ENCODE data around the gene CBY3. TPM values are rescaled to one million over a fixed set of nuclear protein-coding genes. Genes with fewer than 3 reads are reported as not detected.

CBY3 gene
- total and polyA plus RNA-seq, 2 of the 8 experiments (the other 6 are each of a cell fraction or from before 2014, with no cell fraction given), result 0.39 TPM

- no peak overlapping the region for H2AFZ ChIP-seq (ENCODE audit: low read length)
- no peak for DNase-seq (ENCODE audit: low read depth in 1 of 2, low spot score in 2 of 2)
- no peak overlapping the region for H3K4ac ChIP-seq (replicated peaks; ENCODE audit: insufficient read length, low read depth, low read length)
- no peak overlapping the region for H3K18ac ChIP-seq (ENCODE audit: extremely low read depth, low read length)
- ChIA-PET CTCF (ENCODE audit: partially characterized antibody) (interaction anchor here (1.1 to 2.9 kb wide), 3 partner anchors 14 to 67 kb away, joined by 4 to 13 read pairs (median 4); no protein-coding TSS in a partner anchor), POLR2A (ENCODE audit: partially characterized antibody) (interaction anchor here (1.4 to 5.7 kb wide), 3 partner anchors 17 to 73 kb away, joined by 7 to 50 read pairs (median 33); partner anchors contain the start of genes CBY3 and HNRNPH1)
- H2BK20ac ChIP-seq (ENCODE audit: low read length), result no peak overlapping the region
- H3K36me3 ChIP-seq (ENCODE audit: control insufficient read depth in 2 of 4, insufficient read depth in 4 of 4, low read length in 3 of 4), result peaks cover 0 to 3% (median 0%) of the 10 kb centered on the region in 4 experiments; a peak in 2 of 8 replicates
- H3K27ac ChIP-seq (ENCODE audit: low read depth, low read length), result no peak overlapping the region
- H2BK5ac ChIP-seq (ENCODE audit: low read depth, low read length), result no peak overlapping the region
- H2AK5ac ChIP-seq (ENCODE audit: low read depth, low read length), result no peak overlapping the region
- peaks cover 18 to 26% of the 10 kb centered on the region in 2 experiments for H3K79me2 ChIP-seq (ENCODE audit: control insufficient read depth in 1 of 2, insufficient read depth in 2 of 2, low read length in 2 of 2)
- no peak overlapping the region for H2BK15ac ChIP-seq (ENCODE audit: low read length)
- H3K79me1 ChIP-seq (ENCODE audit: low read depth, low read length), result no peaks in the 10 kb centered on the region
- H3K4me1 ChIP-seq (replicated peaks in 1 of 4; ENCODE audit: control insufficient read depth in 3 of 4, insufficient read depth in 4 of 4, low read length in 3 of 4), result peaks cover 0 to 9% (median 2%) of the 10 kb centered on the region in 4 experiments; a peak in 3 of 7 replicates
- H3K23ac ChIP-seq (ENCODE audit: insufficient read length), result no peak overlapping the region
- no peak overlapping the region for H3K4me2 ChIP-seq (ENCODE audit: insufficient read depth in 1 of 2, low read depth in 2 of 2, low read length in 2 of 2)
- H4K91ac ChIP-seq (replicated peaks; ENCODE audit: insufficient read length, low read length), result no peak overlapping the region
- H3K9me3 ChIP-seq (ENCODE audit: insufficient read depth in 2 of 2, low read depth in 1 of 2, low read length in 1 of 2), result no peaks in the 10 kb centered on the region
- no peak overlapping the region for H4K5ac ChIP-seq (ENCODE audit: insufficient read length, low read depth, low read length)
- peaks cover 5 to 10% of the 10 kb centered on the region in 2 experiments for H4K20me1 ChIP-seq (replicated peaks in 1 of 2; ENCODE audit: control insufficient read depth in 1 of 2, insufficient read depth in 2 of 2, low read length in 2 of 2)
- FAIRE-seq, result no peak
- H3K14ac ChIP-seq (ENCODE audit: insufficient read length), result no peak overlapping the region
- TF ChIP-seq MAX (IDR thresholded peaks at IDR 0.05) (no peak), RNF2 (IDR thresholded peaks at IDR 0.05; ENCODE audit: borderline replicate concordance, low read depth, low read length, missing control alignments, poor library complexity, severe bottlenecking) (no peak)
- no peak overlapping the region for H3K56ac ChIP-seq (replicated peaks; ENCODE audit: insufficient read length, low read depth, low read length)
- WGBS, 2 experiments (ENCODE audit: extremely low coverage in 1 of 2, insufficient coverage in 1 of 2, insufficient read length in 1 of 2, insufficient replicate concordance in 2 of 2, low coverage in 1 of 2, low lambda C conversion rate in 2 of 2, missing lambda C conversion rate in 1 of 2), result 90% methylated on average over 3 of the region's 3 CpGs; no CpG with 5 or more reads in 1 of the 2 experiments
- peaks cover 6% of the 10 kb centered on the region; the same call in 1 of the 2 replicates for H3K23me2 ChIP-seq (ENCODE audit: low read depth, low read length)
- no peak overlapping the region for H2BK12ac ChIP-seq (ENCODE audit: low read depth, low read length)
- no peak overlapping the region for H2BK120ac ChIP-seq (replicated peaks; ENCODE audit: low read depth, low read length)
- H3K4me3 ChIP-seq (ENCODE audit: extremely low read depth in 1 of 4, insufficient read depth in 2 of 4, low read depth in 3 of 4, low read length in 4 of 4), result no peak overlapping the region
- no peak overlapping the region for H3K9ac ChIP-seq (replicated peaks in 1 of 4; ENCODE audit: extremely low read depth in 1 of 4, low read depth in 3 of 4, low read length in 3 of 4)
- H3K27me3 ChIP-seq (replicated peaks in 1 of 4; ENCODE audit: control insufficient read depth in 3 of 4, extremely low read depth in 1 of 4, insufficient read depth in 3 of 4, low read length in 3 of 4), result no peaks in the 10 kb centered on the region
- no peak overlapping the region for H4K8ac ChIP-seq (ENCODE audit: extremely low read depth, insufficient read depth, low read length)
These were observed 15.8 kb upstream of the CBY3 start for GRCh38 chr5:179696603-179697002.
